OCI-M1 (cell line): ENCODE measurements around the gene SYNE1.
"Not testable (repeated sequence)": the region's sequence is repeated elsewhere in the genome, so short reads cannot be mapped to it uniquely, and the experiment has no call there.

ENCODE experiments used
- DNase-seq: peaks from one replicate; lab custom pipeline; 2025; lab: John Stamatoyannopoulos, UW

Gene SYNE1

DNA sequence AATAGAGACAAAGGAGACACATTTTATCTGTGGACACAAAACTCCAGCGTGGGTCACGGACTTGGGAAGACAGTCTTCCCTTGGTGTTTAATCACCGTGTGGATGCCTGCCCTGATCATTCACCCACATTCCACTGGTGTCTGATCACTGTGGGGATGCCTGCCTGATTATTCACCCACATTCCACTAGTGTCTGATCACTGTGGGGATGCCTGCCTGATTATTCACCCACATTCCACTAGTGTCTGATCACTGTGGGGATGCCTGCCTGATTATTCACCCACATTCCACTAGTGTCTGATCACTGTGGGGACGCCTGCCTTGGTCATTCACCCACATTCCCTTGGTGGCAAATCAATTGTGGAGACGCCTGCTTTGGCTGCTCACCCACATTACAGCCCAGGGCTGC lies 146.2 kb downstream of the SYNE1 start:
- DNase-seq, result not testable (repeated sequence)

DNA sequence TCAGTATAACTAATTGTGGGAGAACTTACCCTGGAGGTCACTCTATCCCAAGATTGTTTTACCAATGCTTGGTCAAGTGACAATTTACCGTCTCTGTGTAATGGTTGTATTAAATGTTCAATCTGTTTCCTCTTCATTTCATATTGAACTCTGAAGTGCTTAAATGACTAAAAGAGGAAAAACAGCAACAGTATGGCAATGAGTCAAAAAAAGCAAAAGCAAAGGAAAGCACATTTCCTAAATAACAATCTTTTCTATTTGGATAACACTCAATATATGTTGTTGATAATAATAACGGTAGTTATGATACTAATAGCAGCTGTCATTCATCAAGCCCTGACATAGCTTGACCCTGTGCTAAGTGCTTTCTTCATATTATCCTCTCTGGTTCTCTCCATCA lies 152.4 kb downstream of the SYNE1 start:
- no peak for DNase-seq

DNA sequence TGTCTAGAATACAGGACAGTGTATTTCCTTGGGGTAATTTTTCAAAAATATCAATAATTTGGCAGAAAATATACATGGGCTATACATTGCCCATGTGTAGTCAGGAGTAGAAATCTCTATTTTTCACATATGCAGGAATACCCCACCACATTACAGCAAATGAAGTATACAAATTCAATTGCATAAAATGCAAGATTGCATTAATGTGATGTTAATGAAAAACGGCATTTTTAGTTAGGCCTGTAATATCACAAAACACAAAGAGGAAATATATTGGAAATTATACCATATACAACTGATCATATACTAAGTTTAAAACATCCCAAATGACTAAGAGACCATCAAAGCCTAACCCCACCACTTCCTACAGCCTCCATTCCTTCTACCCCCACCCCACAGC lies 154.9 kb downstream of the SYNE1 start:
- no peak for DNase-seq

DNA sequence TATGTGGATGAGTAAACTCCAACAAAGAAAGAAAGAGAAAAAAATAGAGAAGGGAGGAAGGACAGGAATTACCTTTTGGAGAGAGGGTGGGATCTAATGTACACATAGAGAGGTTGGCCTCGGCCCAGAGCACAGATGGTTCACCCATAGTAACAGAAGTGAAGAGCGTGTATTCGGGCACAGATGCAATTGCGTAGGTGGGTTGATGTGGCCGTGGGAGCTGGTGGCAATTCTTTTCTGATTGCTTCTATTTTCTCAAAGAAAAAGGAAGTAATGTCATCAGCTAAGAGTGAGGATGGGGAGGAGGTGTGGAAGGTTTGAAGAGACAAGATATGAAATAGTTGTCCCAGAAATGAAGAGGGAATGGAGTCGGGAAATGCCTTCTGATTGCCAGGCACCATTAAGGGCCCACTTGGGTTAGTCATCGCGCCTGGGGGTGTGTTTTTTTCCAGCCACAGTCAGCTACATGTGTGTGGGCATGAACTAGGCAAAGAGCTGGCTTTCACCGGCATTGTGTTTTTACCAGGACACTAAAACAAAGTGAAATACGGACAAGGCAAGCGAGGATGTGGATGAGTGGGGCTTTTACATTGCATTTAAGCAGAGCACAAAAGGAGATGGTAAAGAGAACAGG lies 158.7 kb downstream of the SYNE1 start:
- DNase-seq, result no peak

DNA sequence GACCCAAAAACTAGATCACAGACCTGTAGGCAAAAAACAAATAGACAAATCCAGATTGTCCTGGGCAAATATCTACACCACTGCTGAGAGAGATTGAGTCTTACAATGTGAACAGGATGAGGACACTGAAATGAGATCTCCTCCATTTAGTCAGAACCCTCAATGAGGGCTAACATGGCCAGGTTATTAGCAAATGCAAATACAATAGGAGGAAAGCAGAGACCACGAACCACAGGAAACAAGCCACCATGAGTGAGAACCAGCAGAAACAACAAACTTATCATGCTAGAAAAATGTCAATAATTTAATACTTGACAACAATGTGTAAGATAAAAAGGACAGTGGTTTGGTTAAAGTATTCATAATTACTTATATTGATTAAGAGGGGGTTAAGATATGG lies 162.8 kb downstream of the SYNE1 start:
- no peak for DNase-seq

DNA sequence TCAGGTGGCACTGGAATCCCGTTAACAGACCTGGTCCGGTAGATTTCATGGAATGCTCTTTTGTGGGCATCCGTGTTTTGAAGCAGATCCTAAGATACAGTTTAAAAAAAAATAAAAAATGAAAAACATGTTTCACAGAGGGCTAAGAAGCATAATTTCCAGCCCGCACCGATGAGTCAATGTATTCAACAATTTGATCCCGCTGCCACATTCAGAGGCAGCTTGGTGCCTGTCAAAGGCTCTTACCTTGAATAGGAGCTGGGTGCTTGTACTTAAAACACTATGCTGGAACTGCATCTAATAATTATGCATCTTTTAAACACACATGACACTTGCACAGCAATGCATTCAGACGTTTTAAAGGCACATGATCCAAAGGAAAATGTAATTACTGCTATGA lies 164.8 kb downstream of the SYNE1 start:
- DNase-seq, result no peak

DNA sequence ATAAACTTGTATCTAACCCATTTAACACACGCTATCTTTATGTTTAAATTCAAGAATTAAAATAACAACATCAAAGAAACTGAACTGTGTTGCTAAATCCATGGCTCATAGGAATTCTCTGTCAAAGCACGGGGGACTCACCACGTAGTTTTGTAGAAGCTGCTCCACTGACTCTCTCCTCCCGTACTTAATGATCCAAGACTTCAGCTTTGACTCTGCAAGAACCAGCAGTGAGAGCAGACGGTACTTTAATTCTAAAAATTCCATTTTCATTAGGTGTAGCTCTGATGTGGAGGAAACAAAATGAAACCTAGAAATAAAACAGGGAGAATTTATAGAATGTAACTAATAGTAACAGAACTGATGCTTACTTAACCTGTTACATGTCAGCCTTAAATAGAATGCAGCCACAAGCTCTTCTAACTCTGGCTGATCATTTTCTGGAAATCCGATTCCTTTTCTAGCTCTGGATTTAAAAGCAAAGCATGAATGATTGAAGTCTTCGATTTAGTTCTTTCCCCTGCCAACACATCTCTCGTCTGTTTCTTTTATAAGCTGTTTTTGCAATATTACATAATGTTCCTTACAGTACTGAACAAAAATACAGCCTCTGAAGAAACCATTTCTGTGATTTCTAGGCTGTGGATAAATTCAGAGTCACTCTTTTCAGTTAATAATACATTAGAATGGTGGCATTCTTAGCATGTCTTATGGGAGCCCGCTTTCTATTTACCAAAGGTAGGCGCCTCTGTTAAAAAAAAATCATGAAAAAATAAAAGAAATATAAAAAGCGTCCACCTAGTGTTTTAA lies 165.5 kb downstream of the SYNE1 start:
- DNase-seq, result no peak

DNA sequence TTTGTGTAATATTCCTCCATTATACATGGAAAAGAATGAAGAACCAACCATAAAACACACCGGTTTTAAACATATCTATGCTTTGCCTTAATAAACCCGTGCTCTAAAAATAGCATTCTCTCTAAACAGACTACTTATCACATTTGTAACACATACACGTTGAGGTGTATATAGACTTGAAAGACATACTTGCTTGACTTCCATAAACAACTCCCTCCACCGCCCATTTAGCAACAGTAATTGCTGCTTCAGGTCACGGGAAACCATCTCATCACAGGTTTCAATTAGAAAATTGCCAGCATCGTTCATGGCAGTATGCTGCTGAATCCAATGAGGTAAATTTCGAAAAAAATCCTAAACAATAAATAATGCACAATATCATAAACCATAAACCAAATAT lies 174.0 kb downstream of the SYNE1 start:
- no peak for DNase-seq

DNA sequence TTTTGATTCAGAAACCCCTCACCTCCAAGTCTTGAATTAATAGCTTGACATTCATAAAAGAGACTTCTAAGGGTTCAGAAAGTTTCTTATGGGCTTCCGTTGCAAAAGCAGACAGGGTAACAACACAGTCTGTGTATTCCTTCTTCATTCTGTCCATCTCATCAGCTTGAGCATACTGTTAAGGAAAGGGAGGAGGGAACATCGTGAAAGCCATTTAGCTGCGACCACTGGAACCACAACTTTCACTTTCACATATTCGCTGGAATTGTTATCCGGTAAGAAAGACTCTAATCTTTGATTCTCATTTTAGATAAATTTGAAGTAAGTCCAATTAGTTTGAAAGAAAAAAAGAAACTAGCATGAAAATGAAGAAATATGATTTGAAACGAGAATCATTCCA lies 174.4 kb downstream of the SYNE1 start:
- peak; percentile 78 for DNase-seq

DNA sequence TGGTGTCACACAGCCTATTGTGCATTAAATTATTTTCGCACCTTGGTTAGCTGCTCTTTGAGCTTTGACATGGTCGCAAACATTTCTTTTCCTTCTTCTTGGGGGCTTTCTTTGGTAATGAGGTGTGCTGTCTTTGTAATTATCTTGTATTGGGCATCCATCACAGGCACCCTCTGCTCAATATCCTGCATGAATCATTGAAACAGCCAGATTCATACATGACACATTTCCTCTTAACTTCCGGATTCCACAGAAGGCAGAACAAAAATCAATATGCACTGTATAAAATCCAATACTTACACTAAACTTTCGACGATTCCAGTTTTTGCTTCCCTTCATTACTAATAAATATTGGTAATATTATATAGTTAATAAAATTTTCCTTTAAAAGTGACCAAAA lies 175.6 kb downstream of the SYNE1 start:
- DNase-seq, result no peak

DNA sequence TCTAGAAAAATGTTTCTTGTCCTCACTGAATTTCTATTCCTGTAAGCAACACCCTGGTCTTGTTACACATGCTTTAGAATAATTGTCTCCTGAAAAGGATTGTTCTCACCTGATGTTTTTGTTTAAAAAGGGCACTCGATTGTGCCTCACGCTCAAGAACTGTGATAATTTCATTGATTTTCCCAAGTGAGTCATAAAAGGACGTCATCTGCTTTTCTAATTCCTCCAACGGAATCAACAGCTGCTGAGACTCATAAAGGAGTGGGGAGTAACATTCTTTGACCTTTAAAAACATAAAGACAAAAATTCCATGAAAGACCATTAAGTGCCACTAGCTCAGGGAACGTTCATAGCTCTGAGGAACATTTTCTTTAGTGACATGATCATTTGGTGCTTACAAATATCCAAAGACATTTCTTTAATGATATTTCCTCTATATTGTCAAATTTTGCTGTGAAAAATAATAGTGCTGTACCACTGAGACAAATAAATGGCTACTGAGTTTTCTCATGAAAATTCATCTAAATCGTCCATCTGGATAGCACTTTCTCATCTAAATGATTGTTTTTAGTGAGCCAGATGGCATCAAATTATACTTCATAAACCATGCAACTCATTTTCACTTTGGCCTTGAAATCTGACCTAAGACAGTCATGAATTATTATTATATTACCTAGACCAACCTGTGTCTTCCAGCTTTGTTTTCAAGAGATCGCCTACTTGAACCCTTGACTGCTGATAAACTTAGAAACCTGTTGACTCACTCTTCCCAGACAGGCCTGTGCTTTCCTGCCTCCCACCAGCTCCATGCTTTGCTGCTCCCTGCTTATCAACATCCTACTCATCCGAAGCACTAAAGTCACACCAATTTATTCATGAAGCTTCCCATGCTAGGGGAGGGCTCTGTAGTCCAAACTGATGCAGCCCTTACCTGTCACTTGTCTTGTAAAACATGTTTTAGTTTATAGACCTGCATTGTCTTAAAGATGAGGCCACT lies 178.2 kb downstream of the SYNE1 start:
- DNase-seq, result no peak

DNA sequence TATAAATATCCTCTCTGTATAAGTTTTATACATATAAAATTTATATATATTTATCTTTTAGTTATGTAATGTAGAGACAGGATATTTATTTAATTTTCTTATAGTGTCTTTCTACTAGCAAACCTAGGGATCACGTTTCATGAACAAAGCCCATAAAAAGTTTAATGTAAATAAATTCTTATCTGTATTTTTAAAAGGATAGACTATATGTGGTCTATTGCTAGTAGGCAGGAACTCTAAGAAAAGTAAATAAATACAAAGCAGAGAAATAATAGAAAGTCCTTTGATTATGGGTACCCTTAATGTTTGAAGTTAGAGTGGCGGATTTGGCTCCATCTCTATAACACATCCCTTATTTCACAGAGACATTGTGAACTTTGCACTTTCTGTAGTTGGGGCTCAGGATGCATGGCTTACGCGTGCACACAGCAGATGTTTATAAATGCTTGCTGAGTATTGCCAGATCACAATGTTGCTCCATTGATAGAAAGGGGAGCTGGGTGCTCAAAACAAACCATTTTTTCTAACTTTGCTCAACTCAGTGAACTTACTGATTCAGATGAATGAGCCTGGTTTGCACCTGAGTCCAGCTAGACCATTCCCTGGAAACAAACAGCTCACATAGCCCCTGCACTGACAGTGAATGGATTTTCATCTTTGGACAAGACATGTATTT lies 179.1 kb downstream of the SYNE1 start:
- DNase-seq, result no peak

DNA sequence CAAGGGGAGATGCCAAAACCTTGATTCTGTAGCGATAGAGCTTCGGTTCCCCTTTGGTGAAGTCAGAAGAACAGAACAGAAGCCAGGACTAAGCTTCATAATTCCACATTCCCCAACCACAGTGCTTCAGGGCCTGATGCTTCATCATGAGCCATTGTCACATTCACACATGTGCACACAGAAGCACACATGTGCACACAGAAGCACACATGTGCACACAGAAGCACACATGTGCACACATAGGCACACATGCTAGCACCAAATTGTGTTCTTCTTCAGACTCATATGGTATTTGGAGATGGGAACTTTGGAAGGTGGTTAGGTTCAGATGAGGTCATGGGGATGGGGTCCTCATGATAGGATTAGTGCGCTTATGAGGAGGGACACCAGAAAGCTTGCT lies 183.2 kb downstream of the SYNE1 start:
- DNase-seq, result no peak

DNA sequence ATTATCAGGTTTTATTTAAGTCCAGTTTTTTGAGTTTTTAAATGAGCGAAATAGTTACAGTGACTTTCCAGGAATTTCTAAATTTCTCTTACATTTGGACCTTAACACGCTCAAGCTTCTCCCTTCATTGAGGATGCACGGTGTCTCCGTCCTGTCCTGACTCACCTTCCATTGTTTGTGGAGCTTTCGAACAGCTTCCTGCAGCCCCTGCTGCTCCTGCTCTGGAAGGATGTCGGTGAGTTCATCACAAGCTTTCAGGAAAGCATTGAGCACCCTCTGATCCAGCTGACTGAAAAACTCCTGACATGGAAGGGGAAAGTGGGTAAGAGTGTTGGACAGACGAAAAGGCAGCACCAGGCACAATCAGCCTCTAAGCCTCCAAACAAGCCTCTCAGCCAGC lies 183.7 kb downstream of the SYNE1 start:
- no peak for DNase-seq

DNA sequence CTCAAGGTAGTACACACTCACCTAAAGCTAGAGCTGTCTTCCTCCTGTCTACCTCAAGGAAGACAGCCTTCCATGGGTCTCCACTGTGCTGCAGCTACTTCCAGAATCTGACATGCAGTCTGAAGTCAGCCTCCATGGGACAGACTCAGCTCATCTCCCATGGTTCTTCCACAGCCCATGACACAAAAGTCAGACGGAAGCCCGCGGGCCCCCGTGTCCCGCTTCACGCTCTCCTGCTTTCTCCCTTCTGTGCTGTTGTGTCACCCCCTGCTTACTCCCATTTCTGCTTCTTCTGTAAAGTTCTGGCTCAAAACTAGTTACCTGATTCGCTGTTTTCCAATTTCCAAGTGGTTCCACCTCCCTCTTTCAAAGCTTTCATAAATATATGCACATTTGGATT lies 184.5 kb downstream of the SYNE1 start:
- DNase-seq, result no peak

DNA sequence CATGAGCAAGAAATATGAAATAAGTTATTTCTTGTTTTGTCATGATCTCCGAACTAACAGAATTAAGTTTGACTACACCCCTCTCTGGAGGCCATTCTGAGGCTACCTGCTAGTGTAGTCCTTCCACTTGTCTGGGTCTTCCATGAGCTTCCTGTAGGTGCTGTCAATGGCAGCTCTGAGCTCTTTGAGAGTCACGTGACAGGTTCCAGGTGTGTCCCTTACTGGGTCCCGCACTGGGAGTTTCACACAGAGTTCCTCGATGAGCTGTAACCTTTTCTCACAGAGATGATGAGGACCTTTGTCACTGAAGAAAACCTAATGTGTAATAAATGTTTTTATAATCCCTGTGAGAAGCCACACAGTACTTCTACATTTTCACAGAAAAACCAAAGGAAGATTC lies 186.6 kb downstream of the SYNE1 start:
- DNase-seq, result no peak

DNA sequence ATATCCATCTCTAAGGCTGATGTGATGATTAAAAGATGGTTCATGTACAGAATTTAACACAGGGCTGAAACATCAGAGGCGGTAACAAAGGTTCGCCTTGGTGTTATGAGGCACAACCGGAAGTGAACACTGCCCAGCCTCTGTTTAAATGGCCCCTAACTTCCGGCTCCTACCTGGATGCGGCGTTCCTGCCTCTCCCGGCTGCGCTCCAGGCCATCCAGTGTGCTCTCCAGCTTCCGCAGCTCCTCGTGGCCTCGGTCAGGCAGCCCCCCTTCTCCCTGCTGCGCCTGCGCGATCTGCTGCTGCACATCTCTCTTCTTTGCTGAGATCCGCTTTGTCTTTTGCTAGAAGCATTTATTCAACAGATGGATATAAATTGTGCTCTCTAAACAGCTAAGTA lies 195.3 kb downstream of the SYNE1 start:
- DNase-seq, result no peak

DNA sequence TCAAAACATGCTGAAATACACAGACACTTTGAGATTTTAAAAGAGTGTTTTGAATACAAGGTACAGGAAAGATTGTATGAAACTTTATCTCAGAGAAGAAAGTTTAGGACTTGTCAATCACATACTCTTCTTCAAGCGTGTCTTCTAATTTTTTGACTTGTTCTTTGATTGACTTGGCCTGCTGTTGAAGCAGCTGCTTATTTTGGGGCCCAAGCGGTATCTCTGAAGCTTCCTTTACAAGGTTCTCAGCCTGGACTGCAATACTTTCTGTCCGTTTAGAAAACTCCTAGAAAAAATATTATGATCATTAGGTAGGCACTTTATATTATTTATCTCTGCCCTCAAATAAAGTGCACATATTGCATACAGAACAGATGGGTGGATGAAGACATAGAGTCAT lies 201.3 kb downstream of the SYNE1 start:
- no peak for DNase-seq

DNA sequence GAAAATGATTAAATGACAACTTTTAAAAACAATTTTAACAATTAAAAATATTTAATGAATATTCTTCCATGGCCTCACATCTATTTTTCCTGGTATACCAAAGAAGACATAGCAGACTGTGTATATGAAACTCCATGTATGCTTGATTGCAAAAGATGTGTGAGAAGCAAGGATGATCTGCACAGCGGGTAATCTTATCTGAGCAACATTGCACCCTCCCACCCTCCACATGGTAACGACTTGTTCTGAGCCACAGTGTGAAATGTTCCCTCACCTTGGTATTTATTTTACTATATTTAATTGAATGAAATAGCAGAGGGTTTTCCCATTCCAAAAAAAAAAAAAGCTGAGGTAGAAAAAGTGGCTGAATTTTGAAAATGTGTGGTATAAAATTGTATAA lies 204.4 kb downstream of the SYNE1 start:
- peak; percentile 62 for DNase-seq

DNA sequence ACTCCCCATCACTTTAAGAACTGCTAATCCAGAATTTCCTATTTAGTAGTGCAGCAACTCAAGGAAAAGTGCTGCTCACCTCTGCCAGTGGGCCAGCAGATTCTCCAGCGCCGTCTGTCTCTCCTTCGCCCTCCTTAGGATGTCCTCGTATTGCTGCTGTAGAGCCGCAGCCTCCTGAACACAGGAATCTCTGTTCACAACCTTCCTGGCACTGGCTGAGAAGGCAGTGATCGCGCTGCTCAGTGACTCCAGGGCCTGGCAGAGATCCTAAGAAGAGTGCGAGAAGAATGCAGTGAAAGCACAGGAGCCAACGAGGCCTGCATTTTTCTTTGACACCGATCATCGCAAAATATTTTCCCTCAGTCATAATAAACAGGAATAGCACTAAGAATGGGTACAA lies 209.0 kb downstream of the SYNE1 start:
- DNase-seq, result no peak

DNA sequence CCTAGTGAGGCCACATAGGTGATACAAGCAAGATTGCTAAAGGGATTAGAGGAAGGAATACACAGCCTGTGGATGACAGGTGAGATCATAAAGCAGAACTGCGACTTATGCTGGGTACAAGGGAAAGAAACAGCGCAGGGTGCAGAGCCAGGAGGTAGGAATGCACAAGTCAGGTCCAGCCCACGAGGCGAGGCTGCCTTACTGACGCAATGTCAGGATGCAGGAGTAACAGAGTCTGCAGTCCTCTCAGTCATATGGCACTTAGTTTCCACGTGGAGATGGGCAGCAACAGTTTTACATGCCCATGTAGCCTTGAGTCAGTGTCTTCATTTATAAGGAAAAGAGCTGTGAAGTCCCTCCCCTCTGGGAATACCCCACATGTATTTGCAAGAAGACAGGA lies 210.9 kb downstream of the SYNE1 start:
- DNase-seq, result peak; percentile 18
